ENCODE results near the gene SMC1B.

DNA sequence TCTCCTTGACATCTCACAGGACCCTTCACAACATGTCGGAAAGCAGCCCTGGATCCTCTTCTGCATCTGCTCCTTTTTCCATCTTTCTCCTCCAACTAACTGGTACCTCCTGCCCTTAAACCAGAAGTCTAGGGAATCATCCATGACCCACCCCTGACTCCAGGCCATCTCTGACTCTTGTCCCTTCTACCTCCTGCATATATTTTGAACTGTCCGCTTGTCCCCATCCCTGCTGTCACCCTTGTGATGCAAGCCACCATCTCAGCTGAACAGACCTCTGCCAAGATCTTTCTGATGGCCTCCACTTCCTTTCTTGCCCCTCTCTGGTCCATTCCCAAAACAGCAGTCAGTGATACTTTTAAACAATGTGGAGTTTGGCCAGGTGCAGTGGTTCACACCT lies 7.1 kb upstream of the SMC1B start:
- TF ChIP-seq, protein P1, sequence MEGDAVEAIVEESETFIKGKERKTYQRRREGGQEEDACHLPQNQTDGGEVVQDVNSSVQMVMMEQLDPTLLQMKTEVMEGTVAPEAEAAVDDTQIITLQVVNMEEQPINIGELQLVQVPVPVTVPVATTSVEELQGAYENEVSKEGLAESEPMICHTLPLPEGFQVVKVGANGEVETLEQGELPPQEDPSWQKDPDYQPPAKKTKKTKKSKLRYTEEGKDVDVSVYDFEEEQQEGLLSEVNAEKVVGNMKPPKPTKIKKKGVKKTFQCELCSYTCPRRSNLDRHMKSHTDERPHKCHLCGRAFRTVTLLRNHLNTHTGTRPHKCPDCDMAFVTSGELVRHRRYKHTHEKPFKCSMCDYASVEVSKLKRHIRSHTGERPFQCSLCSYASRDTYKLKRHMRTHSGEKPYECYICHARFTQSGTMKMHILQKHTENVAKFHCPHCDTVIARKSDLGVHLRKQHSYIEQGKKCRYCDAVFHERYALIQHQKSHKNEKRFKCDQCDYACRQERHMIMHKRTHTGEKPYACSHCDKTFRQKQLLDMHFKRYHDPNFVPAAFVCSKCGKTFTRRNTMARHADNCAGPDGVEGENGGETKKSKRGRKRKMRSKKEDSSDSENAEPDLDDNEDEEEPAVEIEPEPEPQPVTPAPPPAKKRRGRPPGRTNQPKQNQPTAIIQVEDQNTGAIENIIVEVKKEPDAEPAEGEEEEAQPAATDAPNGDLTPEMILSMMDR (conservative IDR thresholded peaks at IDR 0.05; ENCODE audit: low read depth in 2 of 2): no peak
- TF ChIP-seq EZH2 (IDR thresholded peaks at IDR 0.05; ENCODE audit: low read depth, unreplicated experiment) (no peak), EZH2phosphoT487 (IDR thresholded peaks at IDR 0.05; ENCODE audit: unreplicated experiment) (no peak), STAT1 (IDR thresholded peaks at IDR 0.05; ENCODE audit: unreplicated experiment) (no peak), POLR2AphosphoS5 (IDR thresholded peaks at IDR 0.05; ENCODE audit: low read depth) (no peak), JUNB (IDR thresholded peaks at IDR 0.05; ENCODE audit: unreplicated experiment) (no peak), ZNF331 (CRISPR knock-in tag; IDR thresholded peaks at IDR 0.05; ENCODE audit: low read depth) (no peak), CREB1 (CRISPR knock-in tag; IDR thresholded peaks at IDR 0.05; ENCODE audit: low read depth) (no peak), NANOG (IDR thresholded peaks at IDR 0.05; ENCODE audit: borderline replicate concordance) (no peak), ZNF114 (CRISPR knock-in tag; IDR thresholded peaks at IDR 0.05) (no peak), ZNF462 (CRISPR knock-in tag; IDR thresholded peaks at IDR 0.05) (no peak)
- TF ChIP-seq, protein P2, sequence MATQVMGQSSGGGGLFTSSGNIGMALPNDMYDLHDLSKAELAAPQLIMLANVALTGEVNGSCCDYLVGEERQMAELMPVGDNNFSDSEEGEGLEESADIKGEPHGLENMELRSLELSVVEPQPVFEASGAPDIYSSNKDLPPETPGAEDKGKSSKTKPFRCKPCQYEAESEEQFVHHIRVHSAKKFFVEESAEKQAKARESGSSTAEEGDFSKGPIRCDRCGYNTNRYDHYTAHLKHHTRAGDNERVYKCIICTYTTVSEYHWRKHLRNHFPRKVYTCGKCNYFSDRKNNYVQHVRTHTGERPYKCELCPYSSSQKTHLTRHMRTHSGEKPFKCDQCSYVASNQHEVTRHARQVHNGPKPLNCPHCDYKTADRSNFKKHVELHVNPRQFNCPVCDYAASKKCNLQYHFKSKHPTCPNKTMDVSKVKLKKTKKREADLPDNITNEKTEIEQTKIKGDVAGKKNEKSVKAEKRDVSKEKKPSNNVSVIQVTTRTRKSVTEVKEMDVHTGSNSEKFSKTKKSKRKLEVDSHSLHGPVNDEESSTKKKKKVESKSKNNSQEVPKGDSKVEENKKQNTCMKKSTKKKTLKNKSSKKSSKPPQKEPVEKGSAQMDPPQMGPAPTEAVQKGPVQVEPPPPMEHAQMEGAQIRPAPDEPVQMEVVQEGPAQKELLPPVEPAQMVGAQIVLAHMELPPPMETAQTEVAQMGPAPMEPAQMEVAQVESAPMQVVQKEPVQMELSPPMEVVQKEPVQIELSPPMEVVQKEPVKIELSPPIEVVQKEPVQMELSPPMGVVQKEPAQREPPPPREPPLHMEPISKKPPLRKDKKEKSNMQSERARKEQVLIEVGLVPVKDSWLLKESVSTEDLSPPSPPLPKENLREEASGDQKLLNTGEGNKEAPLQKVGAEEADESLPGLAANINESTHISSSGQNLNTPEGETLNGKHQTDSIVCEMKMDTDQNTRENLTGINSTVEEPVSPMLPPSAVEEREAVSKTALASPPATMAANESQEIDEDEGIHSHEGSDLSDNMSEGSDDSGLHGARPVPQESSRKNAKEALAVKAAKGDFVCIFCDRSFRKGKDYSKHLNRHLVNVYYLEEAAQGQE (IDR thresholded peaks at IDR 0.05; ENCODE audit: unreplicated experiment): no peak
- TF ChIP-seq, protein P3, sequence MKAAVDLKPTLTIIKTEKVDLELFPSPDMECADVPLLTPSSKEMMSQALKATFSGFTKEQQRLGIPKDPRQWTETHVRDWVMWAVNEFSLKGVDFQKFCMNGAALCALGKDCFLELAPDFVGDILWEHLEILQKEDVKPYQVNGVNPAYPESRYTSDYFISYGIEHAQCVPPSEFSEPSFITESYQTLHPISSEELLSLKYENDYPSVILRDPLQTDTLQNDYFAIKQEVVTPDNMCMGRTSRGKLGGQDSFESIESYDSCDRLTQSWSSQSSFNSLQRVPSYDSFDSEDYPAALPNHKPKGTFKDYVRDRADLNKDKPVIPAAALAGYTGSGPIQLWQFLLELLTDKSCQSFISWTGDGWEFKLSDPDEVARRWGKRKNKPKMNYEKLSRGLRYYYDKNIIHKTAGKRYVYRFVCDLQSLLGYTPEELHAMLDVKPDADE (IDR thresholded peaks at IDR 0.05): no peak
